ENCODE data around the gene MPDU1. TPM values are rescaled to one million over a fixed set of nuclear protein-coding genes. Genes with fewer than 3 reads are reported as not detected.

MPDU1 gene
- total and polyA plus RNA-seq, 10 of the 15 experiments (the other 5 are each of a cell fraction or from before 2014, with no cell fraction given): 3.6 to 138 (median 78.9) TPM

GRCh38 chr17:7549401-7550055 is 34.1 kb upstream of the MPDU1 start (continued):
- no peak for TF ChIP-seq RAD51 (IDR thresholded peaks at IDR 0.05)
- no peak for TF ChIP-seq SUZ12 (IDR thresholded peaks at IDR 0.05; ENCODE audit: unreplicated experiment)

GRCh38 chr17:7550344-7550743 is 33.3 kb upstream of the MPDU1 start:
- peaks cover 29% of the 10 kb centered on the region for H3K4me1 ChIP-seq (ENCODE audit: control insufficient read depth, insufficient read depth, low read length)
- BruUV-seq (replicated peaks): no TSS peak
- no peak for ATAC-seq
- ChIA-PET RAD21 (ENCODE audit: unreplicated experiment) (no interaction called here), POLR2A (no interaction called here), SMC1A (ENCODE audit: uncharacterized antibody, unreplicated experiment) (interaction anchor here (1.1 to 2.3 kb wide), 2 partner anchors 10 to 27 kb away, joined by 3 to 7 read pairs; no protein-coding TSS in a partner anchor), CTCF (interaction anchor here (0.6 to 2.3 kb wide), 3 partner anchors 10 to 36 kb away, joined by 3 to 14 read pairs (median 5); no protein-coding TSS in a partner anchor)
- FAIRE-seq: no peak
- in situ Hi-C loops (cut with MboI): loop anchor here (25.0 kb wide), 1 partner anchor 513 kb away; the partner anchor contains the start of genes SLC16A11 and SLC16A13
- H3K9me3 ChIP-seq (replicated peaks; ENCODE audit: control insufficient read depth, insufficient read depth, low read length): no peaks in the 10 kb centered on the region
- H3K79me2 ChIP-seq (ENCODE audit: control insufficient read depth, insufficient read depth, low read length): no peaks in the 10 kb centered on the region
- H3K36me3 ChIP-seq (ENCODE audit: control insufficient read depth in 2 of 2, insufficient read depth in 2 of 2, low read length in 1 of 2): no peaks in the 10 kb centered on the region
- no peak overlapping the region for H2AFZ ChIP-seq (ENCODE audit: control insufficient read depth, low read depth, low read length)
- intact Hi-C loops (cut with micrococcal nuclease; ENCODE audit: unreplicated experiment): no loop called here
- H3K27ac ChIP-seq (ENCODE audit: control insufficient read depth, insufficient read depth): no peak overlapping the region
- DNase-seq (ENCODE audit: low read depth, low spot score): no peak
- no peak overlapping the region for H3K9ac ChIP-seq (ENCODE audit: control insufficient read depth, insufficient read depth, low read length)
- H3K4me3 ChIP-seq: no peak overlapping the region
- H4K20me1 ChIP-seq (ENCODE audit: control insufficient read depth, insufficient read depth): no peaks in the 10 kb centered on the region
- no peaks in the 10 kb centered on the region; a peak in 1 of 4 replicates for H3K27me3 ChIP-seq (replicated peaks in 1 of 2; ENCODE audit: control insufficient read depth in 2 of 2, insufficient read depth in 2 of 2, low read length in 1 of 2)
- H3K4me2 ChIP-seq (ENCODE audit: control insufficient read depth, insufficient read depth): no peak overlapping the region
- 62% methylated on average over 6 of the region's 6 CpGs for WGBS (ENCODE audit: insufficient coverage, insufficient replicate concordance, low lambda C conversion rate, missing lambda C conversion rate)
- TF ChIP-seq TCF7 (IDR thresholded peaks at IDR 0.05; ENCODE audit: borderline replicate concordance) (no peak), RELB (IDR thresholded peaks at IDR 0.05; ENCODE audit: low read depth) (no peak), SMAD1 (IDR thresholded peaks at IDR 0.05; ENCODE audit: low read depth, partially characterized antibody) (no peak), BMI1 (IDR thresholded peaks at IDR 0.05; ENCODE audit: borderline replicate concordance) (no peak), CEBPZ (IDR thresholded peaks at IDR 0.05; ENCODE audit: low read depth, low read length) (no peak), RB1 (IDR thresholded peaks at IDR 0.05; ENCODE audit: borderline replicate concordance) (no peak), FOS (IDR thresholded peaks at IDR 0.05; ENCODE audit: borderline replicate concordance, extremely low read depth, insufficient read length) (no peak), E2F8 (IDR thresholded peaks at IDR 0.05; ENCODE audit: low read depth, partially characterized antibody) (no peak), TAF1 (IDR thresholded peaks at IDR 0.05; ENCODE audit: borderline replicate concordance, low read depth, low read length) (no peak), ETV6 (conservative IDR thresholded peaks at IDR 0.05 in 1 of 2, IDR thresholded peaks at IDR 0.05 in 1 of 2; ENCODE audit: borderline replicate concordance in 1 of 2, low read depth in 1 of 2) (no peak), PAX8 (IDR thresholded peaks at IDR 0.05) (no peak)

Measured in GM12878 (cell line).